Measurements from ENCODE around the gene TULP4.

GRCh38 chr6:158539881-158540280 is 227.6 kb downstream of the TULP4 start:
- no peak for TF ChIP-seq ZNF274 (IDR thresholded peaks at IDR 0.05; ENCODE audit: low read depth, low read length)
- no peak for TF ChIP-seq SUZ12 (IDR thresholded peaks at IDR 0.05; ENCODE audit: extremely low read depth, insufficient read depth, insufficient read length)

All from NT2/D1 (cell line).